ENCODE measurements around the gene GFRA4. TPM values are rescaled to one million over a fixed set of nuclear protein-coding genes. Genes with fewer than 3 reads are reported as not detected.

The GFRA4 gene
- total RNA-seq, 1 donor = not detected

DNA sequence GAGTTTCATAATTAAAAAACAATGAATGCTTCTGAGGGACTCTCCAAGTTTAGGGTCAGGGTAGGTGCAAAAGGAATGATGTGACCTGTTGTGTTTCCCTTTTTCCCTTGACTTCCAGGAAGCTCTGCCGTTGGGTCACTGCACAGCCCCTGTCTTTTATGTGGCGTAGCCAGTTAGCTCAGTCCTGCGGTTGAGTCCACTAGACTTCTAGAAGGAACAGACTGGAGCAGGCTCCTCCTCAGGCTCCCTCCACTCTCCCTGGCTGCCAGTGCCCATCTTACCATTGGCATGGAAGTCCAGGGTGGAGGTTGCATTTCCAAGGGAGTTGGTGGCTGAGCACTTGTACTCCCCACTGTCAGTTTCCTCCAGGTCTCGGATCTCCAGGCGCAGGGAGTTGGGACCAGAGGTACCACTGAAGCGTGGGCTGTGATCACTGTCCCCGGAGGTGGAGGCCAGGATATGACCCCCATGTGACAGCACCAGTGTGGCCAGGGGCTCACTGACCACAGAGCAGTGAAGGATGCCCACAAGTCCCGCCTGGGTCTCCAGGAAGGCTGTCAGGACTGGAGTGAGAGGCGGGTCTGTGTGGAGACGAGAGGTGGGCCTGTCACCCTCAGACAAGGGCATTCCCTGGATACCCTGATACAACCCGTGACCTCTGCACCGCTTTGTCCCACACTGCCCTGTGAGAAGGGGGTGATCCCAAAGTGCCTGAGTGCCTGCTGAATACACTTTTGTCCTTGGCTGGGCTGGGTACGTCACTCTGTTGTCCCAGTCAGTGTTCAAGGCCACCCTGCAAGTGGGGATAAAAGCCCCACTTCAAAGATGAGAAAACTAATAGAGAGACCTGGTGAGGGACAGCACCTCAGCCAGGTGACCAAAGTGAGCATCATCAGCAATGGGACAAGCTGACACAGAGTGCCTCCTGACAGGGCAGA, 38.1 kb upstream of the GFRA4 start:
- Histone ChIP-seq H3K4me1 (ENCODE audit: insufficient read depth, low read length) (no peaks in the 10 kb centered on the region), H3K36me3 (ENCODE audit: insufficient read depth, low read length) (no peaks in the 10 kb centered on the region), H3K27me3 (ENCODE audit: insufficient read depth, low read length) (no peaks in the 10 kb centered on the region), H3K27ac (ENCODE audit: low read depth, low read length) (no peak overlapping the region), H3K9me3 (ENCODE audit: low read depth, low read length) (no peaks in the 10 kb centered on the region), H3K79me2 (ENCODE audit: insufficient read depth, low read length) (no peaks in the 10 kb centered on the region), H3K4me3 (ENCODE audit: insufficient read depth, low read length) (no peak overlapping the region), H4K20me1 (ENCODE audit: insufficient read depth, low read length) (no peaks in the 10 kb centered on the region), H2AFZ (ENCODE audit: low read length) (no peak overlapping the region), H3K4me2 (ENCODE audit: insufficient read depth, low read length) (no peak overlapping the region)
- TF ChIP-seq, protein P1, sequence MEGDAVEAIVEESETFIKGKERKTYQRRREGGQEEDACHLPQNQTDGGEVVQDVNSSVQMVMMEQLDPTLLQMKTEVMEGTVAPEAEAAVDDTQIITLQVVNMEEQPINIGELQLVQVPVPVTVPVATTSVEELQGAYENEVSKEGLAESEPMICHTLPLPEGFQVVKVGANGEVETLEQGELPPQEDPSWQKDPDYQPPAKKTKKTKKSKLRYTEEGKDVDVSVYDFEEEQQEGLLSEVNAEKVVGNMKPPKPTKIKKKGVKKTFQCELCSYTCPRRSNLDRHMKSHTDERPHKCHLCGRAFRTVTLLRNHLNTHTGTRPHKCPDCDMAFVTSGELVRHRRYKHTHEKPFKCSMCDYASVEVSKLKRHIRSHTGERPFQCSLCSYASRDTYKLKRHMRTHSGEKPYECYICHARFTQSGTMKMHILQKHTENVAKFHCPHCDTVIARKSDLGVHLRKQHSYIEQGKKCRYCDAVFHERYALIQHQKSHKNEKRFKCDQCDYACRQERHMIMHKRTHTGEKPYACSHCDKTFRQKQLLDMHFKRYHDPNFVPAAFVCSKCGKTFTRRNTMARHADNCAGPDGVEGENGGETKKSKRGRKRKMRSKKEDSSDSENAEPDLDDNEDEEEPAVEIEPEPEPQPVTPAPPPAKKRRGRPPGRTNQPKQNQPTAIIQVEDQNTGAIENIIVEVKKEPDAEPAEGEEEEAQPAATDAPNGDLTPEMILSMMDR (IDR thresholded peaks at IDR 0.05; ENCODE audit: extremely low read depth, low read depth, low read length) = no peak
- peak; percentile 72 for DNase-seq (ENCODE audit: insufficient read length, low spot score, missing footprints)

DNA sequence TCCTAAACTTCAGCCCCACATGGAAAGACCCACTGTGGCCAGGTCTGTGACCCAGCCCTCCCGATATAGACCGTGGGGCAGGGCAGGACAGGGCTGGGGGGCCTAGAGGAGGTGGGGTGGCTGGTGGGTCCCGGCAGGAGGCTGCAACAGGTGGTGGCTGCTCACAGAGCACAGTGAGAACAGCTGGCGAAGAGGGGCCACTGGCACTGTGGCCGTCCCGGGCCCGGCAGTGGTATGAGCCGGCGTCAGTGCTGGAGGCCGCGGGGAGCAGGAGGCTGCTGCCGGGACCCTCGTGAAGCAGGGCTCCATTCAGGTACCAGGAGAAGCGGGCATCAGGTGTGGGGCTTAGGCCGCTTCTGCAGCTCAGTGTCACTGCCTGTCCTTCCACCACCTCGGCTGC, 35.8 kb upstream of the GFRA4 start:
- TF ChIP-seq, protein P1 (IDR thresholded peaks at IDR 0.05; ENCODE audit: extremely low read depth, low read depth, low read length) = no peak
- Histone ChIP-seq H2AFZ (ENCODE audit: low read length) (no peak overlapping the region), H3K4me1 (ENCODE audit: insufficient read depth, low read length) (no peaks in the 10 kb centered on the region), H3K79me2 (ENCODE audit: insufficient read depth, low read length) (no peaks in the 10 kb centered on the region), H3K36me3 (ENCODE audit: insufficient read depth, low read length) (no peaks in the 10 kb centered on the region), H3K4me3 (ENCODE audit: insufficient read depth, low read length) (no peak overlapping the region), H4K20me1 (ENCODE audit: insufficient read depth, low read length) (no peaks in the 10 kb centered on the region), H3K27ac (ENCODE audit: low read depth, low read length) (no peak overlapping the region), H3K27me3 (ENCODE audit: insufficient read depth, low read length) (no peaks in the 10 kb centered on the region), H3K9me3 (ENCODE audit: low read depth, low read length) (no peaks in the 10 kb centered on the region), H3K4me2 (ENCODE audit: insufficient read depth, low read length) (no peak overlapping the region)
- peak; percentile 37 for DNase-seq (ENCODE audit: insufficient read length, low spot score, missing footprints)

DNA sequence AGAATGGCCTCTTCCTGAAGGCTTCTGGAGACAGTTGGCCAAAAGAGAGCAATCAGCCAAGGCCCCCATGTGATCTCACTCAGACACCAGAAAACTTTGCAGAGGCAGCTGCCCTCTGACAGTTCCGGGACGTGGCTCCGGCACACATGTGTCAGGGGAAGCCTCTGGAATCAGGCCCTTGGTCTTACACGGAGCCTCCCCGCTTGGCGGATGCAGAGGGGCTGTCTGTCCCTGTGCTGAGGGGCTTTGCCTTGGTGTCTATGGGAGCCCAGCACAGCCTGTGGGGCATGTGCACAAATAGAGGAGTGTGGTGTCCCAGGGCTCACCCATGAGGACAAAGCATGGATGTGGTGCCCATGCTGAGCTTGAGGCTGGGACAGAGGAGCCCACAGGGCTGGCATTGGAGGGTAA, 35.4 kb upstream of the GFRA4 start:
- TF ChIP-seq, protein P1 (IDR thresholded peaks at IDR 0.05; ENCODE audit: extremely low read depth, low read depth, low read length) = no peak
- Histone ChIP-seq H3K36me3 (ENCODE audit: insufficient read depth, low read length) (no peaks in the 10 kb centered on the region), H3K79me2 (ENCODE audit: insufficient read depth, low read length) (no peaks in the 10 kb centered on the region), H2AFZ (ENCODE audit: low read length) (no peak overlapping the region), H3K27ac (ENCODE audit: low read depth, low read length) (no peak overlapping the region), H4K20me1 (ENCODE audit: insufficient read depth, low read length) (no peaks in the 10 kb centered on the region), H3K27me3 (ENCODE audit: insufficient read depth, low read length) (no peaks in the 10 kb centered on the region), H3K4me3 (ENCODE audit: insufficient read depth, low read length) (no peak overlapping the region), H3K9me3 (ENCODE audit: low read depth, low read length) (no peaks in the 10 kb centered on the region), H3K4me2 (ENCODE audit: insufficient read depth, low read length) (no peak overlapping the region), H3K4me1 (ENCODE audit: insufficient read depth, low read length) (no peaks in the 10 kb centered on the region)
- DNase-seq (ENCODE audit: insufficient read length, low spot score, missing footprints) = peak; percentile 67

DNA sequence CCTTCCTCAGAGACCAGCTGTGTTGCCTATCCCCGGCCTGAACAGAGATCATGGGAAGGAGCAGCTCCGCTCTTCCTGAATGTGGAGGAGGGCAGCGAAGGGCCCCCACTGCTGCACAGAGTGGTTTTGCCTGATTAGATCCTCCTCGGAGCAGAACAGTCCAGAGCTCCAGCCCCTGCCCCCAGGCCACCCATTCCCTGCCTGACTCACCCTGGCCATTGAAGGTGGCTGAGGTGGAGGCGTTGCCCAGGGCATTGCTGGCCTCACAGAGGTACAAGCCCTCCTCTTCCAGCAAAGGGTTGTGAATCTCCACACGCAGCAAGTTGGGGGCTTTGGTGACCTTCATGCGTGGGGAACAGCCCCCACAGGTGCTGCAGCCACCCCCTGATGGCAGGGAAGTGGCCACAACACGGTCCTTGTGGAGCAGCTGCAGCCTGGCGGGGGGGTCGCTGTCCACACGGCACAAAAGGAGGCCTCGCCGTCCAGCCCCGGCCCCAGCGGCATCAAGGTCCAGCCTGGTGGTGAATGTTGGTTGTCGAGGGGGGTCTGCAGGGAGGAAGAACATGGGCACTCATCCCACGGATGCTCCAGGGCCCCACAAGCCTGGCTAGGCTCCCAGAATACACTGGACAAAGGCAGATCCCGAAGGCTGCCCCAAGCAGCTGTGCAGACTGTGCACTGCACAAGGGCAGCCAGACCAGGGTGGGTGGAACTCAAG, 34.5 kb upstream of the GFRA4 start:
- Histone ChIP-seq H3K4me2 (ENCODE audit: insufficient read depth, low read length) (no peak overlapping the region), H2AFZ (ENCODE audit: low read length) (no peak overlapping the region), H4K20me1 (ENCODE audit: insufficient read depth, low read length) (no peaks in the 10 kb centered on the region), H3K9me3 (ENCODE audit: low read depth, low read length) (no peaks in the 10 kb centered on the region), H3K36me3 (ENCODE audit: insufficient read depth, low read length) (no peaks in the 10 kb centered on the region), H3K27me3 (ENCODE audit: insufficient read depth, low read length) (no peaks in the 10 kb centered on the region), H3K27ac (ENCODE audit: low read depth, low read length) (no peak overlapping the region), H3K4me1 (ENCODE audit: insufficient read depth, low read length) (no peaks in the 10 kb centered on the region), H3K4me3 (ENCODE audit: insufficient read depth, low read length) (no peak overlapping the region), H3K79me2 (ENCODE audit: insufficient read depth, low read length) (no peaks in the 10 kb centered on the region)
- peak; percentile 74 for DNase-seq (ENCODE audit: insufficient read length, low spot score, missing footprints)
- TF ChIP-seq, protein P1 (IDR thresholded peaks at IDR 0.05; ENCODE audit: extremely low read depth, low read depth, low read length) = no peak
